Effector memory CD4-positive, alpha-beta T cell (primary cell): Measurements from ENCODE around the gene METTL23.
"Not testable (repeated sequence)": the region's sequence is repeated elsewhere in the genome, so short reads cannot be mapped to it uniquely, and the experiment has no call there.

ENCODE experiments used
- DNase-seq, 3 donors: peaks; one replicate each; pipeline ENCODE4 v3.0.0-alpha.2; 2020
- H3K27ac ChIP-seq: 2 replicates; pipeline ENCODE4 v1.7.0; 2013; ENCODE audit warnings: mild to moderate bottlenecking, low read length, moderate library complexity; ENCODE audit not compliant: insufficient read depth, poor library complexity, severe bottlenecking
- H3K27me3 ChIP-seq: replicated peaks from 2 replicates; pipeline ENCODE4 v1.7.0; 2013; ENCODE audit warnings: mild to moderate bottlenecking, low read length; ENCODE audit not compliant: insufficient read depth, control insufficient read depth, poor library complexity, severe bottlenecking
- H3K36me3 ChIP-seq: 2 replicates; pipeline ENCODE4 v1.7.0; 2013; ENCODE audit warnings: mild to moderate bottlenecking, low read length, moderate library complexity; ENCODE audit not compliant: control insufficient read depth, insufficient read depth
- H3K4me1 ChIP-seq: 2 replicates; pipeline ENCODE4 v1.7.0; 2013; ENCODE audit warnings: low read length, mild to moderate bottlenecking; ENCODE audit not compliant: control insufficient read depth, insufficient read depth, poor library complexity, severe bottlenecking
- H3K4me3 ChIP-seq: 2 replicates; pipeline ENCODE4 v1.7.0; 2013; ENCODE audit warnings: low read length, low read depth, mild to moderate bottlenecking; ENCODE audit not compliant: insufficient read depth, poor library complexity, severe bottlenecking
- H3K9me3 ChIP-seq: 2 replicates; pipeline ENCODE4 v1.7.0; 2013; ENCODE audit warnings: mild to moderate bottlenecking, low read length, moderate library complexity; ENCODE audit not compliant: control insufficient read depth

METTL23 gene

DNA sequence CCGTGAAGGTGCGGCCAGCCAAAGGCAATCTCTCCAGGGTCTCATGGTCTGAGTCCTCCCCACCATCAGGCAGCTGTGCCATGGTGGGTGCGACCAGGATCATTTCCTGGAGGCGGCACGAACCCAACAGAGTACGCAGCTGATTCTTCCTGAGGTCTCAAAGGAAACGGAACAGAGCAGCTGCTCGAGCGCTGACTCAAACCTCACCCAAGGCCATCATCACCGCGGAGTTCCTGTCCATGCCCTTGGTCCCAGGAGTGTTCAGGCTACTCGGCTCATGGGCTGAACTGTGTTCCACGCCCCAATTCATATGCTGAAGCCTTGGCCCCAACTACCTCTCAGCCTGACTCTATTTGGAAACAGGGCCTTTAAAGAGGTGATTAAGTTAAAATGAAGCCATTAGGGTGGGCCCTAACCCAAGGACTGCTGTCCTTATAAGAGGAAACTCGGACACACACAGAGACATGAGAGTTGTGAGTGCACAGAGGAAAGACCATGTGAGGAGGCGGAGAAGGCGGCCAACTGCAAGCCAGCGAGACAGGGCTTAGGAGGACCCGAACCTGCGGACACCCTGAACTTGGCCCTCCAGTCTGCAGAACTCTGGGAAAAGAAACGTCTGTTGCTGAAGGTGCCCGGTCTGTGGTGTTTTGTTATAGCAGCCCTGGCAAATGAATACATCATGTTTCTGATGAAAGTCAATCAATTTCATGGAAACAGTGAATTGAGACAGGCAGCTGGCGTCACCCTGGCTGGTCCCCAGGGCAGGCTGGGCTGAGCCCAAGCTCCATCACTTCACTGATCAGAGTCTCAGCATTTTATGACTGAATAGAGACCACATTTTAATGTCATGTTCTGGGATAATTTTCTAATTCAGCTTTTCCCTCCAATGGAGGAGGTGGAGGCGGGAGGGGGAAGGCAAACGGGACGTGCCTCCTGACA lies 29.6 kb upstream of the METTL23 start:
- no peak for DNase-seq
- no peaks in the 10 kb centered on the region for H3K9me3 ChIP-seq
- H3K4me1 ChIP-seq: no peaks in the 10 kb centered on the region
- H3K4me3 ChIP-seq: no peak overlapping the region
- H3K27me3 ChIP-seq: no peaks in the 10 kb centered on the region
- no peaks in the 10 kb centered on the region for H3K36me3 ChIP-seq
- no peak overlapping the region for H3K27ac ChIP-seq

DNA sequence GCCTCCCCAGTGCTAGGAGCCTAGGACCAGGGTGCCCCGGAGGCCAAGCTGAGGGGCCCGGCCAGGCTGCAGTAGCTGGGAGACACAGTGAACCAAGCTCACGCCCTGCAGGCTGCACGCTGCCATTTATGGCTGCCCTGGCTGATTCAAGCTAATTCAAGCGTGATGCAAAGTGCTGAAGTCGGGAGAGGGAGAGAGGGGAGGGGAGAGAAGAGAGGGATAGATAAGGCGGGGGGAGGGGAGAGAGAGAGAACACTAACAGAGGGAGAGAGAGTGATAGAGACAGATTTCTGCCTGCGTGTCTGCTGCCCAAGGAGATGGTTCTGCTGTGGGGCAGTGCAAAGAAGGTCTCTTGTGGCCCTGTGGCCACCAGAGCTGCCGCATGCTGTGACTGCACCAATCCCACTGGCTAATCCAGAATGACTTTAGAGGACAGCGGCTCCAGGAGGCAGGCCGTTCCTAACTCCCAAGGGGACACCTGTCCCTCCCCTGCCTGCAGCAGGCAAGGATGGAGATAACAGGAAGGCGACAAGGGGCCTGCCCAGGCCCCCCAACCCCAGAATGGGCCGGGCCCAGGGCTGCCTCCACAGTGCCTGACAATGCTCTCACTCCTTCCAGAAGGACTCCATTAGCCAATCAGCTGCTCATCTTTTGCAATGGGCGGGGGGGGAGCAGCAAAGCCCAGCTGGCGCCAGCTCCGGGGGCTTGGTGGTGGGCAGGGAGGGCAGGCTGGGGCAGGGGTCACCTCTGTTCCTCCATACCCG lies 28.8 kb upstream of the METTL23 start:
- no peak overlapping the region for H3K27ac ChIP-seq
- no peaks in the 10 kb centered on the region for H3K9me3 ChIP-seq
- H3K4me1 ChIP-seq: no peaks in the 10 kb centered on the region
- H3K4me3 ChIP-seq: no peak overlapping the region
- no peaks in the 10 kb centered on the region for H3K27me3 ChIP-seq
- no peak for DNase-seq
- H3K36me3 ChIP-seq: no peaks in the 10 kb centered on the region

- H3K4me1 ChIP-seq, H3K9me3 ChIP-seq, H3K36me3 ChIP-seq, H3K27me3 ChIP-seq, H3K27ac ChIP-seq, DNase-seq, H3K4me3 ChIP-seq: not testable (repeated sequence)
Observed at GRCh38 chr17:76698466-76698977, 28.1 kb upstream of the METTL23 start.

DNA sequence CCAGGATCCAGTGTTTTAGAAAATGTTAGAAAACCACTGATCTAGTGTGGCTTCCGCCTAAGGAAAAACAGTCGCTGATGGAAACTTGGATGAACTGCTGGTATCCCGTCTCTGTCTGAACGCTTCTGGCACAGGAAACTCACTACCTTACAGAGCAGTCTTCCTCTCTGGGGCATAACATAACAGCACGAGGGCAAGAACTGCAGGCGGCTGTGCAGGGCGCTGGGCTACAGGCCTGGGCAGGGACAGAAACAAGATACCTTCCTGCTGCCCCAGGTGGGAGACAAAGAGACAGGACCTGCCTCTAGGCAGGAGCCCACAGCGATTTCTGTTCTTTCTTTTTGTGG lies 26.4 kb upstream of the METTL23 start:
- Histone ChIP-seq H3K9me3 (no peaks in the 10 kb centered on the region), H3K4me3 (no peak overlapping the region), H3K36me3 (no peaks in the 10 kb centered on the region), H3K4me1 (no peaks in the 10 kb centered on the region), H3K27me3 (no peaks in the 10 kb centered on the region), H3K27ac (no peak overlapping the region)
- no peak for DNase-seq

GRCh38 chr17:76700617-76701470 lies 25.8 kb upstream of the METTL23 start:
- peak in 1 of 3 donors; percentile 14 for DNase-seq
- H3K4me1 ChIP-seq: no peaks in the 10 kb centered on the region
- H3K27ac ChIP-seq: no peak overlapping the region
- H3K27me3 ChIP-seq: no peaks in the 10 kb centered on the region
- H3K36me3 ChIP-seq: no peaks in the 10 kb centered on the region
- H3K4me3 ChIP-seq: no peak overlapping the region
- H3K9me3 ChIP-seq: no peaks in the 10 kb centered on the region

DNA sequence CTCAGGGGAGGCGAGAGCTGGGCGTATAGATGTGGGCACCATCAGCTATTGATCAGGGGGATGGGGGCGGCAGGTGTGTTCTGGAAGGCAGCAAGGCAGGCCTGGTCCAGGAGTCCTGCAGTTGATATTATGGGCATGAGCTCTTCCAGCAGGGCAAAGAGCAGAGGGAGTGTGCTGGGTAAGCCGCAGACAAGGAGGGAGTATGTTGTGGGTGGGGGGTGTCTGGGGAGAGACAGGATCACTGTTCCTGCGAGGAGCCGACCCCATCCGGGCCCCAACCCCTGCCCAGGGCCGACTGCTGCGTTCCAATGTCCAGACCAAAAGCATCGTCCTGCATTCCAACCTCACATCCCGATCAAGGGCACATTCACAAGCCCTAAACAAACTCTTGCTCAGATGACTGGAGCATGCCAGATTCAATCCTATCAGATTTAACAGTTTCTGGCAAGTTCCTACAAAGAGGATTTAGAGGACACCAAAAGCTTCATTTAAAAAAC lies 25.1 kb upstream of the METTL23 start:
- Histone ChIP-seq H3K4me1 (no peaks in the 10 kb centered on the region), H3K4me3 (no peak overlapping the region), H3K27ac (no peak overlapping the region)

DNA sequence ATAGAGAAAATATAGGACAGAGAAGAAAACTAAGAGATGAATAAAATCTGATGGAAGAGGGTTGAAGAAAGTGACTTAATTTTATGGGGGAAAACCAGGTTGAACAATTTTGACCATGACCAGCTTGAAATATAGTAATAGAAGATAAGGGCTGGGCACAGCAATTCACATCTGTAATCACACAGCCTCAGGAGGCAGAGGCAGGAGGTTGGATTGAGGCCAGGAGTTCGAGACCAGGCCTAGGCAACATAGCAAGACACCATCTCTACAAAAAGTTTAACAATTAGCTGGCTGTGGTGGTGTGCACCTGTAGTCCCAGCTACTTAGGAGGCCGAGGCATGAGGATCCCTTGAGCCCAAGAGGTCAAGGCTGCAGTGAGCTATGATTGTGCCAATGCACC lies 24.6 kb upstream of the METTL23 start:
- DNase-seq: no peak
- H3K36me3 ChIP-seq: no peaks in the 10 kb centered on the region
- no peaks in the 10 kb centered on the region for H3K4me1 ChIP-seq
- H3K9me3 ChIP-seq: no peaks in the 10 kb centered on the region
- no peaks in the 10 kb centered on the region for H3K27me3 ChIP-seq
- H3K27ac ChIP-seq: no peak overlapping the region
- no peak overlapping the region for H3K4me3 ChIP-seq

More for the DNA sequence above, 25.1 kb upstream of the METTL23 start:
- no peak for DNase-seq
- no peaks in the 10 kb centered on the region for H3K9me3 ChIP-seq
- H3K36me3 ChIP-seq: no peaks in the 10 kb centered on the region
- no peaks in the 10 kb centered on the region for H3K27me3 ChIP-seq

DNA sequence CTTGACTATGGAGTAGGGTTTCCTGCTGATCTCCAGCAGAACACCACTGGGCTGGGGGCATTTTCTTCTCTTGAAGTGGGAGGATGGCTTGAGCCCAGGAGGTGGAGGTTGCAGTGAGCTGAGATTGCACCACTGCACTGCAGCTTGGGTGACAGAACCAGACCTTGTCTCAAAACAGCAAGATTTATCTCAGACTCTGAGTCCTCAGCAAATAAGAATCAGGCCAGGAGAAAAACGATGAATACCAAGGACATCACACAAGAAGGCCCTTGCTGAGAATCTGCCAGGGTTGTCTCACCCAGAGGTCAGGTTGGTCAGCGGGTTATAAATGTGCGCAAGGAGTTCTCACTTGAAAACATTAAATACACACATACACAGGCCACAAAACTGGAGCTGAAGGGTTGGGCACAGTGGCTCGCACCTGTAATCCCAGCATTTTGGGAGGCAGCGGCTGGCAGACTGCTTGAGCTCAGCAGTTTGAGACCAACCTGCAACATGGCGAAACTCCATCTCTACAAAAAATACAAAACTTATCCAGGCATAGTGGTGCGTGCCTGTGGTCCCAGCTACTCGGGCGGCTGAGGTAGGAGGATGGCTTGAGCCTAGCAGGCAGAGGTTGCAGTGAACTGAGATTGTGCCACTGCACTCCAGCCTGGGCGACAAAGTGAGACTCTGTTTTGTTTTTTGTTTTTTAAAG lies 23.6 kb upstream of the METTL23 start:
- no peaks in the 10 kb centered on the region for H3K4me1 ChIP-seq
- no peak overlapping the region for H3K27ac ChIP-seq
- no peak overlapping the region for H3K4me3 ChIP-seq
- no peaks in the 10 kb centered on the region for H3K36me3 ChIP-seq
- H3K9me3 ChIP-seq: no peaks in the 10 kb centered on the region
- no peaks in the 10 kb centered on the region for H3K27me3 ChIP-seq
- DNase-seq: no peak

- no peak overlapping the region for H3K4me3 ChIP-seq
- H3K27me3 ChIP-seq: no peaks in the 10 kb centered on the region
- no peaks in the 10 kb centered on the region for H3K9me3 ChIP-seq
- H3K27ac ChIP-seq: no peak overlapping the region
- peaks cover under 1% of the 10 kb centered on the region for H3K4me1 ChIP-seq
- H3K36me3 ChIP-seq: no peaks in the 10 kb centered on the region
- DNase-seq: no peak
Observed at GRCh38 chr17:76704805-76705204, 21.8 kb upstream of the METTL23 start.
